Erythroblast (primary cell): Measurements from ENCODE around the gene NME8.

Experiments used
- GATA1 ChIP-seq: IDR thresholded peaks from 2 replicates; pipeline ENCODE4 v1.6.1; 2011; ENCODE audit warnings: low read depth, mild to moderate bottlenecking, control low read depth, low read length, moderate library complexity
- POLR2A ChIP-seq: IDR thresholded peaks from 2 replicates; pipeline ENCODE4 v1.6.1; 2011; ENCODE audit warnings: mild to moderate bottlenecking, low read length

DNA sequence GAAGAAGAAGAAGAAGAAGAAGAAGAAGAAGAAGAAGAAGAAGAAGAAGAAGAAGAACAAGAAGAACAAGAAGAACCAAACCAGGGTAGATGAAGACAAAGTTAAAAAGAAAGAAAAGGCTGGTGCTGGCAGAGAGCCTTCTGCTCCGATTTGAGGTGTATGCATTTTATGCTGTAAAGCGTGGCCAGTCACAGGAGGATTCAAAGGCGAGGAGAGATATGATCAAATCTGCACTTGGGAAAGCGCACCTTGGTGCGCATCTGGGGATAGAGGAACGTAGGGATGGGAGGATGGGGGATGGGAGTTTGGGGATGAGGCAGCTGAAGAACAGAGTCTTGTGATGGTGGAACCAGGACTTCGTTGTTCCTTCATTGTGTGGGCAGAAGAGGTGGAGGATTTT, at the start of gene NME8:
- TF ChIP-seq POLR2A (no peak), GATA1 (no peak)
